NK-92 treated with Interleukin-12 subunit alpha and Interleukin-12 subunit beta, amount 100 ng/mL, for 24 hours (cell line): Measurements from ENCODE around the gene NRDE2.

Experiments used
- DNase-seq: peaks from one replicate; lab custom pipeline; 2025; lab: John Stamatoyannopoulos, UW

Gene NRDE2

DNA sequence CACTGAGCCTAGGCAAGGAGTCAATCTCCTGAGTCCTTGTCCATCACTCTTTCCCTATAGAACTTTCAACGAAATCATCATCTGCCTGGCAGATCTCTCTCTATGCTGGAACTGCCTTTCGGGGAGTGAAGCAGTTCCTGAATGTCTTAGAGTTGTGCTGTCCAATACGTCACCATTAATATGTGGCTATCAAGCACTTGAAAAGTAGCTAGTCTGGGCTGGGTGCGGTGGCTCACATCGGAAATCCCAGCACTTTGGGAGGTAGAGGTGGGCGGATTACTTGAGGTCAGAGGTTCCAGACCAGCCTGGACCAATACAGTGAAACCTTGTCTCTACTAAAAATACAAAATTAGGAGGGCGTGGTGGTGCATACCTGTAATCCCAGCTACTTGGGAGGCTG, 35.1 kb downstream of the NRDE2 start:
- no peak for DNase-seq

DNA sequence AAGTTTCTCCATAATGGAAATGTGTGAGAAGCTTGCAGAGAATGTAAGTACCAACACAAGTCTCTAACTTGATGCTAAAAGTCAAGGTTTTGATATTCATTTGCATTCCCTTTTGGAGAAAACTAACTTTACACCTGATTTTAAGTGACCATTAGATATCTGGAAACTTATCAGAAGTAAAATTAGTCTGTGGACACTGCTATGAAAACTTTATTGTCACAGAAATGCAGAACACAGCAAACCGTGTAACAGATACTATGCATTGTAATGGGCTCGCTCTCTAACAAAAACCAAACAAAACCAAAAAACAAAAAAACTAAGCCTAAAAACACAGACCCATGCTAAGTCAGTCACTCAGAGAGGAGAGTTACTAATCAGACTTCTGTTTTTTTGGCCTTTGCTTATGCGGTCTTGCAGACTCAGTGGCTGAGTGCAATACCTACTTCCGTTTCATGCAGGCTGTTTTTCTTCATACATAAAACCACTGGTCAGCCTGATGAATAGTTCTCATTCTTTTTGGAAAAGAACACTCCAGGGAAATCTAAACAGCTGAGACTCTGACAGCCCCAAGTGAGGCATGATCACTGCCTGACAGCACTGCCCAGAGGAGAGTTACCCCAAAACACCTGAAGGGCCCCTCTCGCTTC, 35.7 kb downstream of the NRDE2 start:
- DNase-seq = no peak

DNA sequence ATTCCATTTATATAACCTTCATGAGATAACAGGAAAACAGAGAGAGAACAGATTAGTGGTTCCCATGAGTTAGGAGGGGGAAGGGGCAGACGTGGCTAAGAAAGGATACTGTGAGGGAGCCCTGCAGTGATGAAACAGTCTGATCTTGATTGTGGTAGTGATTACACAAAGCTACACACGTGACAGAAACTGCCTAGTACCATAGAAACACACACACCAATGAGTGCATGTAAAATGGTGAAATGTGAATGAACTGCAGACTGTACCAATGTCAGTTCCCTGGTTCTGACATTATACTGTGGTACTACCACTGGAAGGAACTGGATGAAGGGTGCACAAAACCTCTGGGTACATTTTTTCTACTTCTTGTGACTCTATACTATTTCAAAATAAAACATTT, 36.9 kb downstream of the NRDE2 start:
- DNase-seq = no peak

DNA sequence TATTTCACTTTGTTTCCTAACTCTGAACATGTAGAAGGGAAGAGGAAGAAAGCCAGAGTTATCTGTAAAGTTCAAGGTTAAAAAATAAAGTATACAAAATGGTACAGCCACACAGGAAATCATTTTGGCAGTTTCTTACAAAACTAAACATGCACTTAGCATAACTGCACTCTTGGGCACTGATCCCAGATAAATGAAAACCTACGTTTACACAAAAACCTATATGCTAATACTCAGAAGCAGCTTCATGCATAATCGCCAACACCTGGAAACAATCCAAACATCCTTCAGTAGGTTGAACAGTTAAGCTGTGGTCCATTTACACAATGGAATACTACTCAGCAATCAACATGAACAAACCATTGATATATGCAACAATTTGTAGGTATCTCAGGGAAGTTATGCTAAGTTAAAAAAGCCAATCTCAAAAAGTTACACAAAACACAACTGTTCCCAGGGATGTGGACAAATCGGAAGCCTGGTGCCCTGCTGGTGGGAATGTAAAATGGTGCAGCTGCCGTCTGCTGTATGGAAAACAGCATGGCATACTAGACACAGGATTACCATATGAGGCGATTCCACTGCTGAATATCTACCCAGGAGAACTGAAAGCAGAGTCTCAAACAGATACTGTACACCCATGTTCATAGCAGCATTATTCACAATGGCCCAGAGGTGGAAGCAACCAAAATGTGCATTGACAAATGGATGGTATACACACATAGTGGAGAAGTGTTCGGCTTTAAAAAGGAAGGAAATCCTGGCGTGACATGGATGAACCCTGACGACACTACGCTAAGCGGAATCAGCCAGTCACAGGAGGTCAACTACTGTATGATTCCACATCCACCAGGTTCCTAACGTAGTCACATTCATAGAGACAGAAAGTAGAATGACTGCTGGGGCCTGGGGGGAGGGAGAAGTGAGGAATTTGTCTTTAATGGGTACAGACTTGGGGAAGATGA, 37.7 kb downstream of the NRDE2 start:
- DNase-seq = no peak

DNA sequence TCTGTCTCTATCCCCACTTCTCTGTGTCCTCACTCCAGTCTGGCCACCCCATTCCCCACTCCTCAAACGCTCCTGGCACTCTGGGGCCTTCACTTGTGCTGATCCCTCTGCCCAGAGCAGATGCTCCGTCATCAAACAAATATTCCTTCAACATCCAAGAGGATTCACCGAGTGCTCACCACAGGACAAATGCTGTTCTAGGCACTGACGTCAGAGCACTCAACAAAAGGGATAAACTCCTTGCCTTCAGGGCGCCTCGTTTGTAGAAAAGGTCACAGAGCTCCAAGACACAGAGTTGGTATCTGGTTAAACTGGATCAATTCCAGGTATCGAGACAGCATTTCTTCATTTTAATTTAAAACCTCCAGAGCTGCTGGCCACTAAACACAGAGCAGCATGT, 40.0 kb downstream of the NRDE2 start:
- DNase-seq = no peak

DNA sequence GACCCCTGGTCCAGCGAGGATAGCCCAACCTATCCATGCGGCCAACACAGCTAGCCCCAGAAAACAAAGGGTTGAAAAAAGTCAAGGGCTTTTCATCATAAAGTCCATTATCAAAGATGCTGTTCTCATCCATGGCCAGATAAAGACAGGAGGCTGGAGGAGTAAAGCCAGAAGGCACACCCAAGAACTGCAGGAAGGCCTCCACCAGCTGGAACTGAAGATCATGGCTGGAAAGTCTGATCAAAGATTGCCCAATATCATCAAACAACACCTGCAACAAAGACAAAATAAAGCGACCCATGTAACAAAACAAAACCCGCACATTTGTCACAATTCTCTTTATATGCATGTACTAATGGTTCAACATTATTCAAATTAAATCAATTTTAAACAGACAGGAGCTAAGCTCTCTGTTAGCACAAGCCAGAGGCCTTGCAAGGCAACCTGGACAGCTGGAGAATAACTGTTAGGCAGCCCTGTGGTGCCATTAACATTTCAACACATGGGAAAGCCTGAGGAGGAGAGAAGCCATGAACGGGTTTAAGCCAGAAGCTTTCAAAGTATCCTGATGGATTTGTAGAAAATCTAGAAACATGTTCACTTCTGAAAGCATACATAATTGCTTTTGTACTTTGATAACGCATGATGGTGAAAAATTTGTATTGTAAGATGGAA, 41.3 kb downstream of the NRDE2 start:
- DNase-seq = no peak

DNA sequence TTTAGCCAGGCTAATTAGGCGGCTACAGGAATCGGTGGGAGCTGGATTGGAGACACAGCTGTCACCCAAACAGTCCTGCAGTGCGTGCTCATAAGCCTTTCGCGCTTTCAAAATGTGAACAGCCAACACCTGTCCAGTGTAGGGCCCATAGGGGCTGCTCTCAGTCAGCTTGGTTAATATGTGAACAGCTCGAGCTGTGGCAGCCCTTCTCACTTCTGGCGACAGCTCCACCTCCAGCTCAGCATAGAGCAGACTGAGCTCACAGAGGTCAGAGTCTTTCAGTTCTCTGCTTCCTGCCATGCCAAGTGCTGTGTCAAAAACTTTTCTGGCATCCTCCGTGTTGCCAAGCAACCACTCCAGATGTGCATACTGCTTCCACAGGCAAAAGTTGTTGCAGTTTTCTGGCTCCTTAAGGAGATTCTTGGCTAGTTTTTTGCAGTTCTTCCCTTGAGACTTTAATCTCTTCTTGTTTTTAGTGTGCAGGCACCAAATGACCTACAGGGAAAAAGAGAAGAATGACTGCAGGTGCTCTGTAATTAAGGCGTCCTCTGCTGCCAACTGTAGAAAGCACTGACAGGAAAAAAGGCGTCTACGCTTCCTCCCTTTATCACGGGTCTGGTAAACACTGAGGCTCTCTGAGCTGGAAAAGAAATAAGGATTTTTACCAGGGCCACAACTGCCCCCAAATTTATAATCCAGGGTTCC, 42.9 kb downstream of the NRDE2 start:
- DNase-seq = no peak

DNA sequence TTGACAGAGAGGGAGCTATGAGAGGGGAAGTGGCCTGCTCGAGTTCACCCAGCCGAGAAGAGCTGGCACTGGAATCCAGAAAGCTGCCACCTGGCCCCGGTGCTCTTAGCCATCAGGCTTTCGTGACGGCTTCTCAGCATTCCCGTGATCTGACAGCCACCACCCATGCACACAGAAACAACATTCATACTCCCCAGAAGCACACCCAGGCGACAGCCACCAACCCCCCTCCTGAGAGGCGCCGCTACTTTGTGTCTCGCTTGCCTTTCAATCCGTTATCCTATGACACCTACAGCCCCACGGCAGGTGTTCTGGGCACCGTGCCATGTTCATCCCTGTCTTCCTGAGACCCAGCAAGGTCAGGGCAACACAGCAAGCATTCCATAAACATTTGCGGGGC, 44.0 kb downstream of the NRDE2 start:
- DNase-seq = no peak

DNA sequence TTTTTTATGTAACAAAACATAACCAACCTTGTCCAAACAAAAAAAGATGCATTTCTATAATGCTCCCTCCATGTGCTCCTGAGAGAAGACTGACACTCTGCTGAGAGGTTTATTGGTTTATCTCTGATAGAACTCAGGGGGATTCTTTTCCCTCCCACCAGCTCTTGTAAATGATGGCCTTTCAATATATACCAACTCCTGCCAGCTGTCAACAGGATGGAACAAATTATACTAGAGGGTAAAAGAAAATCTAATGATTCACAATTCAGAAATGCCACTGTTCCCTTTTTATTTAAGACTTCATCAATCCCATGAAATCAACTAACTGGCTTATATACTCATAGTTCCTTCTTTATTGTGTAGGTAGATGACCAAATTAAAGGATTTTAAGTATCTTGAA, 50.0 kb downstream of the NRDE2 start:
- DNase-seq = no peak

DNA sequence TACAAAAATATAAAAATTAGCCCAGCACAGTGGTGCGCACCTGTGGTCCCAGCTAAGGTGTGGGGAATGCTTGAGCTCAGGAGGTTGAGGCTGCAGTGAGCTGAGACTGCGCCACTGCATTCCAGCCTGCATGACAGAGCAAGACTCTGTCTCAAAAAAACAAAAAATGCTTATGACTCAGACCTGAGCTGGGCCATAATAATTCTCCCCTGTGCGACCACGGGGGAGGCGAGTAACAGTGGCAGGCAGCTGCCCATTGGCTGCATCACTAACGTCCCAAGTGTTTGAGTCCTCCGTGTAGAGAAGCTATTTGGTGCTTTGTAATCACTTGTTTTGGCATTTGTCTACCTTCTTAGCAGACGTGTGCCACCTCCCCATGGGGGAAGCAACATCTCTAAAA, 50.5 kb downstream of the NRDE2 start:
- no peak for DNase-seq

DNA sequence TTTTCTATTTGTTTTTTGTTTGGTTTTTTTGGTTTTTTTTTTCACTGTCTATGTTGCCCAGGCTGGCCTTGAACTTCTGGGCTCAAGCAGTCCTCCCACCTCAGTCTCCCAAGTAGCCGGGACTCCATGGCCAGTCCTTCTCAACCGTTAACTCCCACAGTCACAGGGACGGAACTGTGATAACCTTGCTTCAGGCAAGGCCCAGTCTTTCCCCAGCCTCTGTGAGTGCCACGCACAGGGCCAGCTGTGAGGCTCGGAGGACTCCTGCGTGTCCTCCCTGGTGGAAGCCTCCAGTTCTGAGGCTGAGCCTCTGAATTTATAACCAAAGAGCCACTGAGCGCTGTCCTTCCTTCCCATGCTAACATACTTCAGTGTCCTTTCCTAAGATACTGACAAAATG, 51.6 kb downstream of the NRDE2 start:
- no peak for DNase-seq

DNA sequence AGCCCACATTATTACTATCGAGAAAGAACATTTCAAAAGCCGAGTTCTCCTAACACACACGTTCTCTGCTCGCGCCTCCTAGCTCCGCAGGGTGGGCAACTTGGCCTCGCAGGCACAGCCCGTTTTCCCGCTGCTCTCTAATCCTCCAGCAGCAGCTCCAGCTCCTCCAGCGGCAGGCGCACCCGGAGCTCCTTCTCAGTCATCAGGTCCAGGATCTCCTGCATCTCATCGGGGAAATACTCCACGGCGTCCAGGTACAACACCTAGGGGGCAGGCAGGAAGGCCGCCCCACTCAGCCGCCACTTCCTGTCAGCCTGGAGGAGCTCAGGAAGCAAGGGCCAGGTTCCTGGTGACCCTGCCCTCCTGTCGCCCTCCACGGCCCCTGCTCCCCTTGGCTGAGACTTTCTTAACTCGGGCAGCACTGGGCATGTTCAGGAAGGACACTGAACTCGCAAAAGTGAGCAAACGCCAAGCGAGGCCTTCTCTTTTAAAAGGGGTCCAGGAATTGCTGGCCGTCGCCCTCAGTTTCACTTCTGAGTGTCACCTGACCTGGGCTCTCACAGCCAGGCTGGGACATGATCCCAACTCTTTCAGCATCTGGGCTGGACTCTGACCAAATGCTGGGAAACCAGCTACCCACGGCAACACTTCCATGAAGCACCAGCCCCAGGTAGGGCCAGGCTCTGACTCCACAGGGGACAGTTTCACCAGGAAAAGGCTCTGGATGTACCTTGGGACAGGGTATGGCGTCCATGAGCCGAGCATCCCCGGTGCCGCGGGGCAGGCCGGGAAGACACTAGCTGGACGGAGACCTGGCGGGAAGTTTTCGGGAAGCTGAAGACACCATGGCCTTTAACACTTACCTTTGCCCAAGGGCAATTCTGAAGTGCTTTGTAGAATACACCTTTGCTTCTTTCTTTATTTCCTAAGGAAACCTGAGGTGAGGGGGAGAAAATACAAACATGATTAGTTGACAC, 53.3 kb downstream of the NRDE2 start:
- no peak for DNase-seq

DNA sequence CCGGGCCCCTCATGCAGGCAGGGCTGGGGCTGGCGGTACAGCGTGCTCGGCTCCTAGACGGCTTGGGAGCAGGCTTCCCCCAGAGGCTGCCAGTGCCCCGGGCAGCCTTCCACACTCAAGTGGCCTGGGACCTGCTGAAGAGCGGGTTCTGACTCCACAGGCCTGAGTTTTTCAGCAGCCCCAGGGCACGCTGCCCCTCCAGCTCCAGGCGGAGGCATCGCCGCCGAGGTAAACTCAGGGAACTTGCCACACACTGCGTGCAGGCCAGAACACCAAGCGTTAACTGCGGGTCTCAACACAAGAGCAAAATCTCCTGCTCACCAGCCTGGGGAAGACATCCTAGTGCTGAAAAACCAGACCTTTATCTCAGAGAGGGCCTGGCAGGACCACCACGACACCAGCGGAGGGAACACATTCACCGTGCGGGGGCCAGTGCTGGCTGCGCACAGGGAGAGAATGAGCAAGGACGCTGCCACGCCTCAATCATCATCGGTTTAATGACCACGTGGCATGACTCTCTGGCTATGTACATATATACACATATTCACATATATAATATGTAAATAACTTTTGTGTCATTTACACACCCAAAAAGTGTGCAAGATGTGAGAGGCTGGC, 54.1 kb downstream of the NRDE2 start:
- no peak for DNase-seq

DNA sequence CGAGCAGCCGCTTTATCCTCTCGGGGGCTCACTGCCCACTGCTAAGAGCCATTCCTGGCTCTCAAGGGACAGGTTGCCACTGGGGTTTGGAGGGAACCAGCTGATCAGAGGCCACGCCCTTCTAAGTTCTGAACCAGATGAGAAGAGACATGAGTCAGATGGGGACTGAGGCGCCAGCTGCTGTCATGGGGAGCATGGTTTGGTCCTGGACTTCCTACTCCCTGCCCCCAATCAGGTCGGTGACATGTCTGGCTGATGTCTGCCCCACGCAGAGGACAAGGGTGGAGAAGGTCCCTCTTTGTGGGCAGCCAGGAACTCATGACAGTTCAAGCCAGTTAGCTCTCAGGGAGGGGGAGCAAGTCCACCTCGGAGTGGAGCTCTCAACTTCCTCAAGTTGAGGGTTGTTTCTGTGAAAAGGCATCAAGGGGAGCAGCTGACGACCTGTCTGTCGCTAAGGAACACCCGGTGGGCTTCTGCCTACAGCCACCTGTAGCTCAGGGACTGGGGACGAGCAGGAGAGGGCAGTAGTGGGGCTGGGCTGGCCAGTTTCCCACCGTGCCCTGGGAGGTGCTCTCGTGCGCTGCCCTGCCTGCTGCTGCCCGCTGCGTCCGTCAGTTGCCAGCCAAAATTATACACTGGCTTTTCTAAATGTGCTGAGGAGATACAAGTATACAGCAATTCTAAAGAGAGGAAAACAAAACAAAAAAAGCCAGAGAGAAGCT, 54.9 kb downstream of the NRDE2 start:
- DNase-seq = no peak

DNA sequence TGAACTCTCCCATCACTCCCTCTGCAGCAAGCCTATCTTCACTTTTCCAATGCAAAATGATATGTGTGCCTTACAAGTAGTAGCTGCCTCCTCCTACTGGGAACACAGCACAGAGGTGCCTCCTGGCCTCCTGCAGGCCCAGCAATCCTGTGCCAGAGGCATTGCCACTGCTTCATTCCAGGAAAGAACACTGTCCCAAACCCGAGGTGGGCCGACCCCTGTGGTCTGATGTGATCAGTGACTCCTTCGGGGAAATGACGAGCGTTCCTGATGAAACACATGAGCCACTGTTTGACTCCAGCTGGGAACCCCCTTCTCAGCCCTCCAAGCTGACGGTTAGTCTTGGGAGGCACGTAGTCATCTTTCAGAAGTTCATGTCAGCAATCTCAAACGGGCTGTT, 55.9 kb downstream of the NRDE2 start:
- no peak for DNase-seq

DNA sequence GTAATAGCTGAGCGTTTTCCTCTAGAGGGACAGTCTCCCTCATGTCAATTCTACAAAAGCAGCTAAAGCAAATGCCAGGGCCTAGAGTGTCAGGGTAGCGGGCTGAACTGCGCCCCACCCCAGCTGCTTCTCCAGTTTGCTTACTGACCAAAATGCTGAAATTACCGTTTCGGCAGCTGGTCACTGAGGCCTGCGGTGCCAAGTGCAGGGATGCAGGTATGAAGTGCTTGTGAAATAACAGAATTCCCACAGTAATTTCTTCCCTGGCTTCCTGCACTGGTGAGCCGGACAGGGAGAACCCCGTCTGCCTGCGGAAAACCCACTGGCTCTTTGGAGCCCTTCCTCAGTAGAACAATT, 56.3 kb downstream of the NRDE2 start:
- DNase-seq = no peak

DNA sequence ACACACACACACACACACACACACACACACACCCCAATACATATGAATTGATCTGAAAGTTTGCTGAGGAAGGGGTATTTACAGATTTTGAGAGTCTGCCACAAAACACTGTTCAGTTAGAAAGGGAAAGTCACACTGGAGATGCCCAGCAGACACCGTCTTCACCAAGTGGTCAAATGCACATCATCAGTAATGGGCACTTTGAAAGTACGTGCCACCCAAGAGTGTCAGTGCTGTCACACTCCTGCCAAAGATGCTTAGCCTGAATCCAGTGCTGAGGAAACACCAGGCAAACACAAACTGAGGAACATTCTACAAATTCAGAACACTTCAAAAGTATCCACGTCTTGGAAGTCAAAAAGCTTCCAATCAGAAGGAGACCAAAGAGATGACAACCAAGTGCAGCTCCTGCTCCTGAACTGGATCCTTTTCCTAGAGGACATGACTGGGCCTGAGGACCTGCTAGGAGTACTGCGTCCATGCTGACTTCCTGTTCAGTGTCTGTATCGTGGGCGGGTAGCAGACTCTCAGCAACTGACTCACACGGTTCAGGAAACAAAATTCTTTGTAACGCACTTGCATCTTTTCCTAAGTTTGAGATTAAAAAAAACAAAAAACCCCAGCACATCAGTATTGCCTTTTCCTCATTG, 56.8 kb downstream of the NRDE2 start:
- DNase-seq = no peak

DNA sequence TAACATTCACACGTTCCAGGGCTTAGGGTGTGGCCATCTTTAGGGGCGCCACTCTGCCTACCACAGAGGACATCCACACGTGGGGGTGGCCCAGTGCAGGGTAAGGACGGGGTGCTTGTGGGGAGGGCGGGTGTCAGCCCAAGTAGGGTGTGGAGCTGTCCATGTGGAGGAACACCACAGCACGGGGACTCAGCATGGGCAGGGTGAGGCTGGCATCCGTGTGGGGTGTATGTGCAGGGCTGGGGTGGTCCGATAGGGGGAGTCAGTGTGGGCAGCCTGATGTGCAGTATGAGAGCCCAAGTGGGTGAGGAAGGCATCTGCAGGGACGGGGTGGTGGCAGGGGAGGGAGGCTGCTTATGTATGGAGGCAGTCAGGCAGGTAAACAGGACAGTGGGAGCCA, 57.7 kb downstream of the NRDE2 start:
- no peak for DNase-seq

DNA sequence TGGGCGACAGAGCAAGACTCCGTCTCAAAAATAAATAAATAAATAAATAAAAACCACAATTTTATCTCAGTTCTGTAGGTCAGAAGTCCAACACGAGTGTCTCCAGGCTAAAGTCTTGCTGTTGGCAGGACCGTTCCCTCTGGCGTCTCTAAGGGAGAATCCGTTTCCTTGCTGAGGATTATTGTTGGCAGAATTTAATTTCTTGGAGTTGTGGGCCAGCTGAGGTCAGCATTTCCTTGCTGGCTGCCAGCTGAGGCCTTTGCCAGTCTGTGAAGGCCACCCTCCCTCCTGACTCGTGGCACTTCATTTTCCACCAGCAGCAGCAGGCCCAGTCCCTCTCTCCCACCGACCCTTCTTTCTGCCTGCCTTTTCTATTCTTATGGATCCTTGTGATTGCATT, 58.2 kb downstream of the NRDE2 start:
- DNase-seq = no peak

DNA sequence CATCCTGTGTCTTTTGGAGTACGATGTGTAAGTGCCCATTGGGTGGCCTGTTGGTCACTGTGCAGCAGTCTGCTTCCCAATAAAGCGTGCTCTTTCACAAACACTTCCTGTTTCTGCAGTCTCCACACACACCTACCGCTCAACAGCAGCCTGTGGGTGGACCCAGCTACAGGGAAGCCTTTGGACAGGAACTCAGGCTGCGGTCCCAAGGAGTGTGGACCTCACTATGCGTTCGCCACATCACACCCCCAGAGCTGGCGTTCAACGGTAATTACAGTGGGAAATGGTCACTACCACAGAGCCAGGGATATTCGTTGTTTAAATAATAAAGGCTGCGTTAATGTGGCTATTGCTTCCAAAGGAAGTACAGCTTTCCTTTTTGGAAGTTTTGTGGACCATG, 59.2 kb downstream of the NRDE2 start:
- no peak for DNase-seq
